Brain microvascular endothelial cell (primary cell): ENCODE measurements around the gene TBC1D19.

Experiments used
- DNase-seq: peaks from one replicate; pipeline ENCODE4 v3.0.0-alpha.2; 2020
- H3K27ac ChIP-seq: fragments of 250-450 bp; sonication (Bioruptor Pico); 2 replicates; pipeline ENCODE4 v1.5.1; 2020; ENCODE audit warnings: mild to moderate bottlenecking, moderate library complexity
- H3K27me3 ChIP-seq: fragments of 250-450 bp; sonication (Bioruptor Pico); replicated peaks from 2 replicates; pipeline ENCODE4 v1.5.1; 2020; ENCODE audit warnings: mild to moderate bottlenecking
- H3K36me3 ChIP-seq: fragments of 250-450 bp; sonication (Bioruptor Pico); replicated peaks from 2 replicates; pipeline ENCODE4 v1.5.1; 2020; ENCODE audit warnings: mild to moderate bottlenecking
- H3K4me3 ChIP-seq: 2 replicates; pipeline ENCODE4 v1.5.1; 2011; ENCODE audit warnings: low read depth, mild to moderate bottlenecking, control low read depth, low read length, moderate library complexity
- in situ Hi-C: cut with HindIII; loops from 2 replicates; pipeline ENCODE4 v1.10.0; 2017; ENCODE audit warnings: low sequenced_read_pairs, low pct_ligation_motif_present
- TF ChIP-seq, protein P1 (sequence below): IDR thresholded peaks from 2 replicates; pipeline ENCODE4 v1.5.1; 2011; ENCODE audit warnings: low read depth, mild to moderate bottlenecking, moderate library complexity, low read length, control low read depth, inconsistent platforms; ENCODE audit errors: missing control alignments

The TBC1D19 gene

DNA sequence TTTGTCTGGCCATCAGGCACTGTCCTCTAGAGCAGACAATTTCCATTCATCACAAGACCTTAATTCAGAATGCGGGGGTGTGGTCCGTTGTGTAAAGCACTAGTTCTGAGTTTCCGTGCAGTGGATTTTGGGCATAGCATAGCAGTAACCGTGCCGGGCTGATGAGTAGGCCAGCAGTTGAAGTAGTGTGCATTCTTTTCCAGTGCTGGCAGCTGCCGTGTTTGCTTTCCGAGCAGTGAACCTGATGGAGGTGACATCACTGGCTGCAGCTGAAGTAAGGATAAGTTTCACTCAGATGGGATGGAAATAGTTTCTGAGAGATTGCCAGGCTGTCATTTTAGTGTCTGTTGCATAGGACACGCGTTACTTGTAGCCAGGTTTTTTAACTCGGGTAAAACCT lies 169.7 kb downstream of the TBC1D19 start:
- Histone ChIP-seq H3K27me3 (no peaks in the 10 kb centered on the region), H3K4me3 (no peak overlapping the region), H3K27ac (no peak overlapping the region), H3K36me3 (peaks cover 2% of the 10 kb centered on the region)
- DNase-seq: peak; percentile 36
- in situ Hi-C loops: no loop called here
- TF ChIP-seq, protein P1, sequence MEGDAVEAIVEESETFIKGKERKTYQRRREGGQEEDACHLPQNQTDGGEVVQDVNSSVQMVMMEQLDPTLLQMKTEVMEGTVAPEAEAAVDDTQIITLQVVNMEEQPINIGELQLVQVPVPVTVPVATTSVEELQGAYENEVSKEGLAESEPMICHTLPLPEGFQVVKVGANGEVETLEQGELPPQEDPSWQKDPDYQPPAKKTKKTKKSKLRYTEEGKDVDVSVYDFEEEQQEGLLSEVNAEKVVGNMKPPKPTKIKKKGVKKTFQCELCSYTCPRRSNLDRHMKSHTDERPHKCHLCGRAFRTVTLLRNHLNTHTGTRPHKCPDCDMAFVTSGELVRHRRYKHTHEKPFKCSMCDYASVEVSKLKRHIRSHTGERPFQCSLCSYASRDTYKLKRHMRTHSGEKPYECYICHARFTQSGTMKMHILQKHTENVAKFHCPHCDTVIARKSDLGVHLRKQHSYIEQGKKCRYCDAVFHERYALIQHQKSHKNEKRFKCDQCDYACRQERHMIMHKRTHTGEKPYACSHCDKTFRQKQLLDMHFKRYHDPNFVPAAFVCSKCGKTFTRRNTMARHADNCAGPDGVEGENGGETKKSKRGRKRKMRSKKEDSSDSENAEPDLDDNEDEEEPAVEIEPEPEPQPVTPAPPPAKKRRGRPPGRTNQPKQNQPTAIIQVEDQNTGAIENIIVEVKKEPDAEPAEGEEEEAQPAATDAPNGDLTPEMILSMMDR: no peak

DNA sequence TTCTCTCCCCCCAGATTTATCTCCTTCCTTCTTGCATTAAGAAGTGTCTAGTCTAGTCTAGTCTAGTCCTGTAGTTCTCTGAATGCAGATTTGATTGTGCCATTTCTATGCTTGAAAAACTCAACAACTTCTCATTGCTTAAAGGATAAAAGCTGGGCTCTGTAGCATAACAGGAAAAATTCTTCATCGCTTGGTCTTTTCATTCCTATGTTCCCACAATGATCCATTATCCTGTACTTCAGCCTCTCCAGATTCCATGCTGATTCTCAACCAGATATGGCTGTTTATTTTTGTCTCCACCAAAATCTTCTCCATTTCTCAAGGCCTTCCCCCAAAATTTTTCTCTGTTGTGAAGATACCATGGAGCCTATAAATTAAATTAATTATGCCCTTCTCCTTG lies 173.9 kb downstream of the TBC1D19 start:
- in situ Hi-C loops: no loop called here
- DNase-seq: no peak
- Histone ChIP-seq H3K4me3 (no peak overlapping the region), H3K27me3 (no peaks in the 10 kb centered on the region), H3K27ac (no peak overlapping the region), H3K36me3 (no peaks in the 10 kb centered on the region)
- TF ChIP-seq, protein P1: no peak

DNA sequence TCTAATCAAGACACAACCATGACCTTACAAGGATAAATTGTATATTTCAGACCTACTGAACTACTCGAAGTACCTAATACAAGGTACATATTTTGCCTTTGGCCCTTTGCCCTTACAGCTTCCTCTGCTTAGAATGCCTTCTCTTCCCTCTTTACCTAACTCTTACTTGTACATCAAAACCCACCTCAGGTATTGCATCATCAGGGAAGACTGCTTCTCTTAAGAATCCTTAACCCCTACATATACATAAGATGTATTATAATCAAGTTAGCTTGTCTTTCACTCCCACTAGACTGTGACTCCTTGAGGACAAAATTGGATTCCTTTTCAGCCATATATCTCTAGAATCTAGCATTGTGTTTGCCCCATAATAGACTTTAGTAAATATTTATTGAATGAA lies 175.0 kb downstream of the TBC1D19 start:
- H3K27ac ChIP-seq: no peak overlapping the region
- no peak overlapping the region for H3K4me3 ChIP-seq
- TF ChIP-seq, protein P1: no peak
- in situ Hi-C loops: no loop called here
- H3K27me3 ChIP-seq: no peaks in the 10 kb centered on the region
- H3K36me3 ChIP-seq: no peaks in the 10 kb centered on the region
- no peak for DNase-seq

GRCh38 chr4:26762650-26763049 lies 178.8 kb downstream of the TBC1D19 start:
- TF ChIP-seq, protein P1: no peak
- H3K27ac ChIP-seq: no peak overlapping the region
- H3K27me3 ChIP-seq: no peaks in the 10 kb centered on the region
- DNase-seq: no peak
- in situ Hi-C loops: no loop called here
- no peak overlapping the region for H3K4me3 ChIP-seq
- H3K36me3 ChIP-seq: no peaks in the 10 kb centered on the region

GRCh38 chr4:26763063-26763462 lies 179.2 kb downstream of the TBC1D19 start:
- in situ Hi-C loops: no loop called here
- no peaks in the 10 kb centered on the region for H3K27me3 ChIP-seq
- H3K27ac ChIP-seq: no peak overlapping the region
- TF ChIP-seq, protein P1: no peak
- no peak for DNase-seq
- H3K36me3 ChIP-seq: no peaks in the 10 kb centered on the region
- H3K4me3 ChIP-seq: no peak overlapping the region

- in situ Hi-C loops: no loop called here
- no peaks in the 10 kb centered on the region for H3K36me3 ChIP-seq
- H3K27me3 ChIP-seq: no peaks in the 10 kb centered on the region
- H3K4me3 ChIP-seq: no peak overlapping the region
- TF ChIP-seq, protein P1: no peak
- DNase-seq: no peak
- no peak overlapping the region for H3K27ac ChIP-seq
Observed at GRCh38 chr4:26763648-26764047, 179.8 kb downstream of the TBC1D19 start.
